NCI-H510A (cell line): Measurements from ENCODE around the gene SPDYE4.
A peak's percentile ranks its signal among the peaks of the same experiment; 100 is the strongest.

Experiments
- DNase-seq: peaks from one replicate; lab custom pipeline; 2025; lab: John Stamatoyannopoulos, UW

Gene SPDYE4

GRCh38 chr17:8785547-8786413 is 27.4 kb upstream of the SPDYE4 start:
- DNase-seq: peak; percentile 7

- DNase-seq: no peak
Measured at GRCh38 chr17:8782176-8782575, 23.8 kb upstream of the SPDYE4 start.

GRCh38 chr17:8781776-8782175 is 23.4 kb upstream of the SPDYE4 start:
- DNase-seq: no peak

DNA sequence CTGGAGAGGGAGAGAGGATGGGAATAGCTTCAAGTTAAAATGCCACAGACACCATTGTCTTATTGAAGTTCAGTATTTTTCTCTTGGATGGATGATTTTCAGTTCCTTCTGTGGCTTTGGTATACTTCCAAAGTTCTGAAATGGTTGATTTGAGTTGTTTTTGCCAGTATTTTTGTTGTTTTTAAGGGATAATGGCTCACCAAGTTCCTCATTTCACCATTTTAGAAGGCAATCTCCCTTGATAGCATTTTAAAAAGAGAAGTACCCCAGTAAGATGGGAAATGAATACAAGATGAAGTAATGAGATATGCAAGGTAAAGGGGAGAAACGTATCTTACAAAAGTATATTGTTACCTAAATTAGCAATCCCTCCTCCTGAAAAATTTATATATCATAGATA is 18.5 kb upstream of the SPDYE4 start:
- DNase-seq: no peak

DNA sequence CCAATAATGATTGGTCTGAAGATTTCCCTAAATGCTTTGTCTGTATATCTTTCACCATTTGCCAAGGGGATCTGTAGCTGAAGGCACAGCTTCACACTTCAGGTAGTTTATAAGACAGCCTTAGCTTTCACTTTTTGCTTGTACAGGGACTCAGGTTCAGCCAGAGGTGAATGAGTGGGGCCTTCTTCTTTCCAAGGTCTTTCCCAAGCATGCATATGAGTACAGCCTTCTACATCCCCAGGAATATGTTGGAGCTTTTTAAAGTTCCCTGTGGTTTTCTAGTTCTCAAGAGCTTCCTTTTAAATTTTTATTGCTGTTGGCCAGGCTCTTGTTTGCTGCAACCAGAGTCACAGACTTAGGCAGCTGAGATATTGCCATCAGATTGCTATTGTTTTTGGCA is 17.9 kb upstream of the SPDYE4 start:
- no peak for DNase-seq

- DNase-seq: no peak
Measured at GRCh38 chr17:8766731-8767130, 8.4 kb upstream of the SPDYE4 start.

- no peak for DNase-seq
Measured at GRCh38 chr17:8762012-8762411, 3.7 kb upstream of the SPDYE4 start.

- DNase-seq: no peak
Measured at GRCh38 chr17:8757189-8757588, 1.2 kb downstream of the SPDYE4 start.

DNA sequence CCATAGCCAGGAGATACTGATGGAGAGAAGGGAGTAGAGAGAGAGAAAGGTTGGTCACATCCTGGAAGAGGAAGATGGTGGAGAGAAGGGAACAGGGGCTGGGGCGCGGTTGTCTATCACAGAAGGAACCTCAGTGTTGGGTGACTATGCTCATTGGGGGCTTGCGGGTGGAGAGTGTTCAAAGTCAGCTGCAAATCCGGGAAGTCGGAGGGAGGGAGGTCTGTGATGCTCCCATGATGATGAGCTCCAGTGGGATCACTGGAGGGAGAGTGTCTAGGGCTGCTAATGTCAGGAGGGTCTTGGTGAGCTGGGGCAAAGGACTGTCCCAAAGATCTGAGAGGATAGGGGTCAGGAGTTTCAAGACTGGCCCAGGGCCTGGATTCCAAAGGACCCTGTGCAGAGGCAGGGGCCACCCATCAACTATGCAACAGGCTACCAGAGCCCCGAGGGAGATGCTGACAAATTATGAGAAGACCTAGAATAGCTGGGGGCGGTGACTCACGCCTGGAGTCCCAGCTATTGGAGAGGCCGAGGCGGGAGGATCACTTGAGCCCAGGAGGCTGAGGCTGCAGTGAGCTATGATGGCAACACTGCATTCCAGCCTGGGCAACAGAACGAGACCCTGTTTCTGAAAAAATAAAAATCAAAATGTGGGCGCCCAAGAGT is 2.6 kb downstream of the SPDYE4 start:
- DNase-seq: no peak

- no peak for DNase-seq
Measured at GRCh38 chr17:8754890-8755289, 3.5 kb downstream of the SPDYE4 start.

DNA sequence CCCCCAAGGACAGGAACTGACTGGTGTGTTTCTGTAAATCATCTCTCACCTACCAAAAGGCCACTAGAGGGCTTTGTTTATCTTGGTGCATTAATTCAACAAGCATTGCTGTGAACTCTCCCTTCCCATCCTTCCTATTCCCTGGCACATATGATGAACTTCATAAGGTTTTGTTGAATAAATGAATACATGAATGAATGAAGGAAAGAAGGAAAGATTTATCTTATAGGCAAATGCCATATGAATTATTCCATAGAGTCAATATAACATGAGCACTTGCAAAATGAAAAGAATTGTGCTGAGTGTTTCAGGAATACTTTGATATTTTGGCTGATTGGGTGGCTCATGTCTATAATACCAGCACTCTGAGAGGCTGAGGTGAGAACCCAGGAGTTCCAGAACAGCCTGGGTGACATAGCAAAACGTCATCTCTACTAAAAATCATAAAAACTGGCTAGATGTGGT is 4.3 kb downstream of the SPDYE4 start:
- DNase-seq: no peak

GRCh38 chr17:8753136-8753975 is 5.0 kb downstream of the SPDYE4 start:
- DNase-seq: no peak

- no peak for DNase-seq
Measured at GRCh38 chr17:8749616-8750015, 8.7 kb downstream of the SPDYE4 start.

GRCh38 chr17:8747742-8748141 is 10.6 kb downstream of the SPDYE4 start:
- DNase-seq: no peak

GRCh38 chr17:8746501-8747236 is 11.7 kb downstream of the SPDYE4 start:
- no peak for DNase-seq

DNA sequence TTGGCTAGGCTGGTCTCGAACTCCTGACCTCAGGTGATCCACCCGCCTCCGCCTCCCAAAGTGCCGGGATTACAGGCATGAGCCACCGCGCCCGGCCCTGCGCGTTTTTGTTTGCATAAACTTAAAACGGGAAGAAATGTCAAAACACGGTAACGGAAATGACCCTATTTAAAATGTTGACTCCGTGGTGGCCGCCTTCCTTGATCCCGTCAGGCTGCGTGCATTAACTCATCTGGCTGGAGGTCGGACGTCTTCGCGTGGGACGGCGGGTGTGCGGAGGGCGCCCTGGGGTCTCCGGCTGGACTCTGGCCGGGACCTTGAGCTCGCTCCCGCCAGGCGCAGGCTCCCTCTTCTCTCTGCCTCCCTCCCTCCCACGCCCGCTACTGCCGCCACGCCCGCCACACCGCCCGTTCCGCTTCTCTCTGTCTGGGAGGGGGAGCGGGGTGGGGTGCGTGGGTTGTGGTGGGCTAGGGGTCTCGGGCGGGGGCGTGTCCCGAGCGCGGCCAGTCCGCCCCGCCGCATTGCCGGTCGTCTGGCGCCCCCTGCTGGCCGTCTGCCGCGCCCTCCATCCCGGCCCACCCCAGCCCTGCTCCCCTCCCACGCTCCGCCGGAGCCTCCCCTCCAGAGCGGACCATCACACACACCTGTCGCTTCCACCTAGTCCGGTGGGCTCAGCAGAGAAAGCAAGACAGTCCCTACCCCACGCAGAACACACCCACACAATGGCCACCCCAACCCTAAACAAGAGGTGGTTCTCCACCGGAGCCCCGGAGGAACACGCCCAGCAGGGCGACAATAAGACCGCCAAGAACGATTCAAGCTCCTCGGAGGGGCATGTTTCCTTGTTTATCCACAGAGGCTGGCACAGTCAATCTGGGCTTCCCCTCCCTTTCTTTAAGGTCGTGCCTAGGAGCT is 12.5 kb downstream of the SPDYE4 start:
- no peak for DNase-seq

GRCh38 chr17:8744086-8744785 is 14.1 kb downstream of the SPDYE4 start:
- DNase-seq: no peak

GRCh38 chr17:8742819-8743218 is 15.5 kb downstream of the SPDYE4 start:
- no peak for DNase-seq

GRCh38 chr17:8742274-8742673 is 16.1 kb downstream of the SPDYE4 start:
- DNase-seq: no peak

DNA sequence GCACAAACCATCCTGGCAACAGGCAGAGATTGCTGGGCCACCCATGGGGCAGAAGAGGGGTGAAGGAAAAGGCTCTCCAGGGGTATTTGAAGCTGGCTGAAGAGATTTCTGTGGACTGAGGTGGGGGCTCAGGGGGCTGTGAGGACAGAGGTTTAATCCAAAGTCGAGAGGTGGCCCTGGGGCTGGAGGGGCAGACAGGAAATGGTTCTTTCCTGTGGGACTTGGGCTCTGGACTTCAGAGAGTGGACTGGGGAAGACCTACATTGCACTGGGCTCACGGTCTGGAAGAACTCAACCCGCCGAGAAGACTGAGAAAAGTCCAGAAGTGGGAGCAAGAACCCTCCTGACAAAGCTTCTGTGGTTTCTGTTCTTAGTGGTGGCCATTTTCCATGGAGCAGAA is 16.6 kb downstream of the SPDYE4 start:
- no peak for DNase-seq
